MM.1S (cell line): ENCODE results near the gene ENGASE.

Experiments used
- DNase-seq: peaks from one replicate; pipeline ENCODE4 v3.0.0-alpha.2; 2015
- H2AFZ ChIP-seq: fragments of 300-600 bp; sonication (generic); 2 replicates; pipeline ENCODE4 v1.6.0; 2016; ENCODE audit warnings: antibody characterized with exemption, low read length
- H3F3A ChIP-seq: fragments of 300-600 bp; sonication (generic); 2 replicates; pipeline ENCODE4 v1.6.1; 2016; ENCODE audit warnings: mild to moderate bottlenecking, antibody characterized with exemption, low read length, moderate library complexity, mixed read lengths; ENCODE audit not compliant: insufficient read depth
- H3K27ac ChIP-seq: fragments of 300-600 bp; sonication (generic); 2 replicates; pipeline ENCODE4 v1.5.1; 2016; ENCODE audit warnings: mild to moderate bottlenecking, low read length
- H3K27me3 ChIP-seq: fragments of 300-600 bp; sonication (generic); replicated peaks from 2 replicates; pipeline ENCODE4 v1.6.0; 2016; ENCODE audit warnings: low read length; ENCODE audit not compliant: insufficient read depth
- H3K36me3 ChIP-seq: fragments of 300-600 bp; sonication (generic); replicated peaks from 2 replicates; pipeline ENCODE4 v1.6.1; 2016; ENCODE audit warnings: mild to moderate bottlenecking, low read length, mixed read lengths; ENCODE audit not compliant: insufficient read depth
- H3K4me1 ChIP-seq: fragments of 300-600 bp; sonication (generic); 2 replicates; pipeline ENCODE4 v1.6.1; 2016; ENCODE audit warnings: low read length, mixed read lengths
- H3K4me2 ChIP-seq: fragments of 300-600 bp; sonication (generic); 2 replicates; pipeline ENCODE4 v1.6.0; 2016; ENCODE audit warnings: low read depth, low read length
- H3K4me3 ChIP-seq: fragments of 300-600 bp; sonication (generic); 2 replicates; pipeline ENCODE4 v1.5.1; 2016; ENCODE audit warnings: low read length, mixed read lengths
- H3K79me2 ChIP-seq: fragments of 300-600 bp; sonication (generic); 2 replicates; pipeline ENCODE4 v1.6.1; 2016; ENCODE audit warnings: mixed run types, low read length, mixed read lengths
- H3K9ac ChIP-seq: fragments of 300-600 bp; sonication (generic); 2 replicates; pipeline ENCODE4 v1.6.1; 2016; ENCODE audit warnings: low read length, mixed read lengths
- H3K9me2 ChIP-seq: fragments of 300-600 bp; sonication (generic); replicated peaks from 2 replicates; pipeline ENCODE4 v1.6.1; 2016; ENCODE audit warnings: mild to moderate bottlenecking, low read length, mixed read lengths; ENCODE audit not compliant: insufficient read depth
- H3K9me3 ChIP-seq: fragments of 300-600 bp; sonication (generic); replicated peaks from 2 replicates; pipeline ENCODE4 v1.6.1; 2016; ENCODE audit warnings: mild to moderate bottlenecking, low read length, mixed read lengths; ENCODE audit not compliant: insufficient read depth
- H4K20me1 ChIP-seq: fragments of 300-600 bp; sonication (generic); 2 replicates; pipeline ENCODE4 v1.6.1; 2016; ENCODE audit warnings: mild to moderate bottlenecking, low read length, moderate library complexity, mixed read lengths; ENCODE audit not compliant: insufficient read depth
- EZH2 ChIP-seq: fragments of 300-600 bp; sonication (generic); optimal IDR thresholded peaks from 2 replicates; pipeline ENCODE3; 2017; ENCODE audit warnings: low read depth, mild to moderate bottlenecking, antibody characterized with exemption, low read length, mixed read lengths
- EZH2phosphoT487 ChIP-seq: fragments of 300-600 bp; sonication (generic); IDR thresholded peaks from 2 replicates; pipeline ENCODE4 v1.6.1; 2018; ENCODE audit warnings: antibody characterized with exemption, low read length
- TF ChIP-seq, protein P1 (sequence below): fragments of 300-600 bp; sonication (generic); IDR thresholded peaks from 2 replicates; pipeline ENCODE4 v1.5.1; 2016; ENCODE audit warnings: antibody characterized with exemption, low read length, mixed read lengths

ENGASE gene

DNA sequence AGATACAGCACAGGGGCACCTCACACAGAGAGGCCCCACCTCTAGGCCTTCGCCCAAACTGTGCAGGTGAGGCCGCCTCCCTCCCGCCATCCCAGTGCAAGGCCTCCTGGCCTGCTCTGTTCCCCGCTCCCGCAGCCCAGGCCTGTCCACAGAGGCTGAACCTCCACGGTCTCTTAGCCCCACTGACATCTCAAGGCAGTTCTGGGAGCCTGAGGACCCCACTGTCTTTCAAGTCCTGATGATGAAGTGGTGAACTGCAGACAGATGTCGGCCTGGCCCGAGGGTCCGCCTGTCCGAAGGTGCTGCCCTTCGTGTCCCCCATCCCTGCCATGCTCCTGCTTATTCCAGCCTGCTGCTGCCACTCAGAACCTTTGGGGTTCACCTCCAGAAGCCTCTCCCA, 32.3 kb downstream of the ENGASE start:
- Histone ChIP-seq H3K9ac (no peak overlapping the region), H3K79me2 (no peaks in the 10 kb centered on the region), H3K36me3 (no peaks in the 10 kb centered on the region), H3F3A (no peaks in the 10 kb centered on the region), H3K4me1 (no peaks in the 10 kb centered on the region), H2AFZ (no peak overlapping the region), H3K9me3 (no peaks in the 10 kb centered on the region), H3K9me2 (no peaks in the 10 kb centered on the region), H3K27me3 (peaks cover 99% of the 10 kb centered on the region), H3K4me2 (no peak overlapping the region), H4K20me1 (no peaks in the 10 kb centered on the region), H3K27ac (no peak overlapping the region), H3K4me3 (no peak overlapping the region)
- no peak for TF ChIP-seq EZH2phosphoT487
- TF ChIP-seq EZH2: no peak
- TF ChIP-seq, protein P1, sequence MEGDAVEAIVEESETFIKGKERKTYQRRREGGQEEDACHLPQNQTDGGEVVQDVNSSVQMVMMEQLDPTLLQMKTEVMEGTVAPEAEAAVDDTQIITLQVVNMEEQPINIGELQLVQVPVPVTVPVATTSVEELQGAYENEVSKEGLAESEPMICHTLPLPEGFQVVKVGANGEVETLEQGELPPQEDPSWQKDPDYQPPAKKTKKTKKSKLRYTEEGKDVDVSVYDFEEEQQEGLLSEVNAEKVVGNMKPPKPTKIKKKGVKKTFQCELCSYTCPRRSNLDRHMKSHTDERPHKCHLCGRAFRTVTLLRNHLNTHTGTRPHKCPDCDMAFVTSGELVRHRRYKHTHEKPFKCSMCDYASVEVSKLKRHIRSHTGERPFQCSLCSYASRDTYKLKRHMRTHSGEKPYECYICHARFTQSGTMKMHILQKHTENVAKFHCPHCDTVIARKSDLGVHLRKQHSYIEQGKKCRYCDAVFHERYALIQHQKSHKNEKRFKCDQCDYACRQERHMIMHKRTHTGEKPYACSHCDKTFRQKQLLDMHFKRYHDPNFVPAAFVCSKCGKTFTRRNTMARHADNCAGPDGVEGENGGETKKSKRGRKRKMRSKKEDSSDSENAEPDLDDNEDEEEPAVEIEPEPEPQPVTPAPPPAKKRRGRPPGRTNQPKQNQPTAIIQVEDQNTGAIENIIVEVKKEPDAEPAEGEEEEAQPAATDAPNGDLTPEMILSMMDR: no peak
- no peak for DNase-seq

DNA sequence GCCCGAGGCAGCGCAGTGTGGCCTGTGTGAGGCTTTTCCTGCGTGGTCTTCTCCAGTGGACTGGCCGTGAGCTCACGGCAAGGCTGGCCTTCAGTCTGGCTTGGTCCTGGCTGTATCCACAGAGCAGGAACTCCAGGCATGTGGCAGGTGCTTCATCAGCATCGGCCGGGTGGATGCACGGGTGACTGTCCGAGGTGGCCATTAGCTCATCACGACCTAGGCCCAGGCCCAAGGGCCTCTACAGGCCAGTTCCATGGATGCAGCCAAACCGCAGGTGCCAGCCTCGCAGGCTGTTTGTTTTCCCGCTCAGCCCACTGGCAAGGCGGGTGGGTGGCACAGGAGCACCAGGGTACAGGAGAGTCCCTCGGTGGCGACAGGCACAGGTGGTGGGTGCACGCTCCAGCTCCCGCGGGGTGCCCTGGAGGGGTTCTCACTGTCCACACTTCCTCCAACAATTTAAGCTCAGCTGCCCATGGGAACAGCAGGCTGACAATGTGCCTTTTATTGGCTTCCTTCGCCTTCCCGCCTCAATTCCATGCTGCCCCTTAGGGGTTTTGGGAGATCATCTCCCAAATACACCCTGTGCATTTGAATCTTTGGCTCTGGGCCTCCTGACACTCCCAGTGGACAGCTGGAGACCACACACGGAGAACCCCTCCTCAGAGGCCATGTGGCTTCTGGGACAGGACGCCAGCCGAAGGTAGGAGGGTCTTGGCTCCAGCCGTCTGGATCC, 33.0 kb downstream of the ENGASE start:
- no peaks in the 10 kb centered on the region for H3K4me1 ChIP-seq
- no peak overlapping the region for H3K4me2 ChIP-seq
- H3K9ac ChIP-seq: no peak overlapping the region
- TF ChIP-seq EZH2: no peak
- TF ChIP-seq, protein P1: no peak
- TF ChIP-seq EZH2phosphoT487: no peak
- no peaks in the 10 kb centered on the region for H3K9me3 ChIP-seq
- no peak overlapping the region for H3K27ac ChIP-seq
- H3F3A ChIP-seq: no peaks in the 10 kb centered on the region
- H3K36me3 ChIP-seq: no peaks in the 10 kb centered on the region
- H3K27me3 ChIP-seq: peaks cover 98% of the 10 kb centered on the region
- no peak overlapping the region for H2AFZ ChIP-seq
- no peak for DNase-seq
- H4K20me1 ChIP-seq: no peaks in the 10 kb centered on the region
- H3K9me2 ChIP-seq: no peaks in the 10 kb centered on the region
- H3K4me3 ChIP-seq: no peak overlapping the region
- no peaks in the 10 kb centered on the region for H3K79me2 ChIP-seq

DNA sequence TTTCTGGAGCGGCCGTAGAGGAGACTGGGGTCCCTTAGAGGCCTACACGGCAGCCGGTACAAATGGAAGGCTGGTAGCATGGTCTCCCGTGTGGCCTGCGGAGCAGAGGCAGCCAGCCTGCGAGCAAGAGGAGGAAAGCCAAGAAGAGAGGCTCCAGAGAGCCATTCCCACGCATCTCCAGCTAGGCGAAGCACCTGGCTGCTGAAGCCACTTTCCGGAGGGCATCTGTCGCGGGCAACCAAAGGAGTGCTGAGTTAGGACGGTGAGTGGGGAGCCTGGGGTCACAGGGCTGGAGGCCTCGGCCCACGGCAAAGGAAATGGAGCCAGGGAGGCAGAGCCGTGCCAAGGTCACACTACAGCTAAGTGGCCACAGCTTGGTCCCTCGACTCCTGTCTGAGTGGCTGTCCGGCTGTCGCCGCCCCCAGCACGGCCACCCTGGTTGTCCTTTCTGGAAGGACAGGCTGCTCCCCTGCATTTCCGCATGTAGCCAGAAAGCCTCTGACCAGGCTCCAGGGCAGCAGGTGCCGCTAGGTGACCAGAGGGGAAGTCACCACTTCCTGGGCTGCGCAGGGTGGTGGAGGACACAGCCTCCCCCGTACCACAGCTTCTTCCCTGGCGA, 33.7 kb downstream of the ENGASE start:
- Histone ChIP-seq H3K9me3 (no peaks in the 10 kb centered on the region), H2AFZ (no peak overlapping the region), H3K36me3 (no peaks in the 10 kb centered on the region), H3K9me2 (no peaks in the 10 kb centered on the region), H3K9ac (no peak overlapping the region), H4K20me1 (no peaks in the 10 kb centered on the region), H3K4me2 (no peak overlapping the region), H3F3A (no peaks in the 10 kb centered on the region), H3K4me1 (no peaks in the 10 kb centered on the region), H3K79me2 (no peaks in the 10 kb centered on the region), H3K27ac (no peak overlapping the region), H3K4me3 (no peak overlapping the region), H3K27me3 (peaks cover 97% of the 10 kb centered on the region)
- DNase-seq: no peak
- TF ChIP-seq EZH2 (no peak), EZH2phosphoT487 (no peak)
- TF ChIP-seq, protein P1: no peak
